ENCODE data around the gene TRIO. TPM values are rescaled to one million over a fixed set of nuclear protein-coding genes. Genes with fewer than 3 reads are reported as not detected.

The TRIO gene
- total RNA-seq, 1 experiment from 2014 or later = 68.4 TPM

DNA sequence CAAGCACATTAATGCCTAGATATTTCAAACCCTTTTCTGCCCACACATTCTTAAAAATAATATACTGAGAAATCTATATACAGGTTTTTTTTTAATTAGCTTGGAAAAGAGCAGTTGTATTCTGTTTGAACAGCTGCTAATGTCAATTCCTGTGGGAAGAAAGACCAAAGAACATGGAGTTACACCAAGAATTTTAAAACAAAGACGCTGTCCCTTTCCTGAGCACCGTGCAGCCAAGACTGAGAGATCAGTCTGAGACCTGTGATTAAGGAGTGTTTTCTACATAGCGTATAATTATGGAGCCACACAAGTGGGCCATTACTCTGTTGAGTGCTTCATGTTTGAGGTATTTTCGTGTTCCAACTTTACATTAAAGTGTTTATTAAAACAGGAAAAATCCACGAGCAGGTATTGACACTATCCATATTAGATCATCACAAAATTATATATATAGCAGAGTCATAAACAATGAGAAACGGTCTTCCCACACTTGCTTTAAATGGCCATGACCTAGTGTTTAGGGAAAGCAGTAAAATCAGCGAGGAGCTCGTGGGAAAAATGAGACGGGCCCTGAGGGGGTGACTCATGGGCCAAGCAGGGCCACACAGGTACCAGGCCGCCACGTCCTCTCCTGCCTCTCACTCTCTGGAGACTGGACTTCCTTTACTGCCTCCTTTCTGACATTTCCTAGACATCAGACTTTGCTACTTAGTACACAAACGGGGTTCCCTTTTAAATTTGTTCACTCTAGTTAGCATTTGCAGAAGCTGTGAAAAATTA lies 285.4 kb downstream of the TRIO start:
- H3K27me3 ChIP-seq (ENCODE audit: insufficient read depth, low read length) = no peaks in the 10 kb centered on the region
- intact Hi-C loops (cut with micrococcal nuclease) = no loop called here
- no peaks in the 10 kb centered on the region for H3K9me3 ChIP-seq (ENCODE audit: control insufficient read depth in 1 of 2, insufficient read depth in 1 of 2, low read depth in 1 of 2, low read length in 2 of 2)
- no peaks in the 10 kb centered on the region for H3K4me1 ChIP-seq (ENCODE audit: control insufficient read depth in 1 of 2, insufficient read depth in 2 of 2, low read length in 2 of 2)
- ChIA-PET POLR2A (no interaction called here), RAD21 (ENCODE audit: low non-redundant PET in 1 of 2, low total read pairs in 2 of 2, uncharacterized antibody in 2 of 2, unreplicated experiment in 2 of 2) (interaction anchor here in 1 of 2 experiments (0.6 kb wide), 1 partner anchor 452 kb away, joined by 4 read pairs; no protein-coding TSS in a partner anchor), CTCF (interaction anchor here (1.3 kb wide), 1 partner anchor 220 kb away, joined by 5 read pairs; no protein-coding TSS in a partner anchor)
- no peaks in the 10 kb centered on the region for H3K79me2 ChIP-seq (ENCODE audit: insufficient read depth, low read length)
- H3K9me2 ChIP-seq (ENCODE audit: insufficient read depth) = no peaks in the 10 kb centered on the region
- H3K36me3 ChIP-seq (ENCODE audit: control insufficient read depth in 1 of 2, insufficient read depth in 2 of 2, low read length in 2 of 2) = peaks cover 3% of the 10 kb centered on the region in 2 experiments; a peak in 1 of 4 replicates
- no peak overlapping the region for H3K4me3 ChIP-seq (replicated peaks in 1 of 2; ENCODE audit: low read depth in 1 of 2, low read length in 2 of 2)
- no peak overlapping the region for H2AFZ ChIP-seq (ENCODE audit: low read depth, low read length, poor library complexity, severe bottlenecking)
- H3K9ac ChIP-seq (ENCODE audit: low read length) = no peak overlapping the region
- TF ChIP-seq EZH2phosphoT487 (IDR thresholded peaks at IDR 0.05; ENCODE audit: borderline replicate concordance) (no peak), CTCF (IDR thresholded peaks at IDR 0.05 in 2 of 3, conservative IDR thresholded peaks at IDR 0.05 in 1 of 3; ENCODE audit: borderline replicate concordance in 1 of 3, insufficient read depth in 1 of 3, low read depth in 2 of 3, low read length in 2 of 3) (no peak)
- no peak for ATAC-seq
- no peaks in the 10 kb centered on the region for H4K20me1 ChIP-seq (ENCODE audit: insufficient read depth)
- H3K27ac ChIP-seq (ENCODE audit: low read depth, low read length) = no peak overlapping the region
- BruUV-seq (replicated peaks) = no TSS peak
- H3K4me2 ChIP-seq (ENCODE audit: low read length) = no peak overlapping the region
- no peak for DNase-seq (ENCODE audit: low read depth, low spot score)

All from HCT116 (cell line).